Common myeloid progenitor, CD34-positive (primary cell): ENCODE measurements around the gene SMPD3.
A peak's percentile ranks its signal among the peaks of the same experiment; 100 is the strongest.

Experiments used
- CTCF ChIA-PET: fragments of 350-600 bp; sonication (Branson Sonifier 250); formaldehyde crosslinking; loops from one replicate; lab custom pipeline; 2021; ENCODE audit warnings: antibody characterized with exemption; lab: Charles Lee
- POLR2A ChIA-PET: fragments of 350-600 bp; sonication (Branson Sonifier 250); formaldehyde crosslinking; loops from one replicate; lab custom pipeline; 2021; ENCODE audit warnings: antibody characterized with exemption; lab: Charles Lee
- DNase-seq, 3 donors: peaks; one replicate each; pipeline versions ENCODE4 v3.0.0 to v3.0.0-alpha.2; 2013
- H3K27ac ChIP-seq, 2 experiments: 1 replicate in 1 of 2; 2 replicates in 1 of 2; pipeline ENCODE4 v1.7.0; 2013; ENCODE audit warnings: inconsistent platforms in 2 of 2, low read length in 2 of 2, mild to moderate bottlenecking in 2 of 2, low read depth in 1 of 2, moderate library complexity in 1 of 2; ENCODE audit not compliant: severe bottlenecking in 2 of 2, insufficient read depth in 1 of 2, poor library complexity in 1 of 2
- H3K27me3 ChIP-seq, 5 experiments: replicated peaks in 2 of 5; 1 replicate in 3 of 5; 2 replicates in 2 of 5; pipeline versions ENCODE4 v1.6.1 to v1.7.0; 2013; ENCODE audit warnings: low read length in 4 of 5, mild to moderate bottlenecking in 2 of 5, moderate library complexity in 2 of 5, inconsistent platforms in 1 of 5; ENCODE audit not compliant: insufficient read depth in 5 of 5, control insufficient read depth in 4 of 5
- H3K36me3 ChIP-seq, 4 experiments: 1 replicate in 2 of 4; 2 replicates in 2 of 4; pipeline versions ENCODE4 v1.6.1 to v1.7.0; 2013; ENCODE audit warnings: low read length in 3 of 4, control low read depth in 1 of 4, mild to moderate bottlenecking in 1 of 4; ENCODE audit not compliant: control insufficient read depth in 4 of 4, insufficient read depth in 4 of 4
- H3K4me1 ChIP-seq, 4 experiments: 1 replicate in 3 of 4; 2 replicates in 1 of 4; pipeline versions ENCODE4 v1.6.1 to v1.7.1; 2013; ENCODE audit warnings: low read length in 3 of 4, mild to moderate bottlenecking in 3 of 4, control low read depth in 1 of 4, inconsistent platforms in 1 of 4, moderate library complexity in 1 of 4; ENCODE audit not compliant: control insufficient read depth in 4 of 4, insufficient read depth in 4 of 4; ENCODE audit errors: control extremely low read depth in 1 of 4
- H3K4me3 ChIP-seq, 7 experiments: 1 replicate in 4 of 7; 2 replicates in 3 of 7; pipeline versions ENCODE4 v1.5.1 to v1.7.0; 2013; ENCODE audit warnings: mild to moderate bottlenecking in 7 of 7, low read length in 6 of 7, moderate library complexity in 6 of 7, inconsistent platforms in 2 of 7, low read depth in 2 of 7, control low read depth in 1 of 7; ENCODE audit not compliant: insufficient read depth in 4 of 7, control insufficient read depth in 1 of 7; ENCODE audit errors: extremely low read depth in 1 of 7
- H3K9me3 ChIP-seq, 5 experiments: 1 replicate in 4 of 5; 2 replicates in 1 of 5; pipeline versions ENCODE4 v1.6.1 to v1.7.1; 2013; ENCODE audit warnings: low read length in 4 of 5, mild to moderate bottlenecking in 2 of 5, inconsistent platforms in 1 of 5, low read depth in 1 of 5, moderate library complexity in 1 of 5; ENCODE audit not compliant: control insufficient read depth in 4 of 5, insufficient read depth in 2 of 5; ENCODE audit errors: control extremely low read depth in 1 of 5
- WGBS: methylation state at CpG from one replicate; pipeline ENCODE4 v1.1.5; 2013; ENCODE audit not compliant: insufficient coverage; 5-methylcytosine and 5-hydroxymethylcytosine counted together

SMPD3 gene

GRCh38 chr16:68339214-68339613, 109.1 kb downstream of the SMPD3 start:
- ChIA-PET CTCF (interaction anchor here (1.0 to 2.0 kb wide), 4 partner anchors 10 to 78 kb away, joined by 3 to 8 read pairs (median 5); no protein-coding TSS in a partner anchor), POLR2A (no interaction called here)
- Histone ChIP-seq H3K4me1 (peaks cover 0 to 3% (median 0%) of the 10 kb centered on the region in 4 experiments), H3K27ac (no peak overlapping the region), H3K9me3 (no peaks in the 10 kb centered on the region), H3K27me3 (no peaks in the 10 kb centered on the region), H3K4me3 (no peak overlapping the region), H3K36me3 (peaks cover 24 to 85% (median 63%) of the 10 kb centered on the region in 4 experiments)
- no peak for DNase-seq
- 93% methylated on average over 12 of the region's 13 CpGs for WGBS

DNA sequence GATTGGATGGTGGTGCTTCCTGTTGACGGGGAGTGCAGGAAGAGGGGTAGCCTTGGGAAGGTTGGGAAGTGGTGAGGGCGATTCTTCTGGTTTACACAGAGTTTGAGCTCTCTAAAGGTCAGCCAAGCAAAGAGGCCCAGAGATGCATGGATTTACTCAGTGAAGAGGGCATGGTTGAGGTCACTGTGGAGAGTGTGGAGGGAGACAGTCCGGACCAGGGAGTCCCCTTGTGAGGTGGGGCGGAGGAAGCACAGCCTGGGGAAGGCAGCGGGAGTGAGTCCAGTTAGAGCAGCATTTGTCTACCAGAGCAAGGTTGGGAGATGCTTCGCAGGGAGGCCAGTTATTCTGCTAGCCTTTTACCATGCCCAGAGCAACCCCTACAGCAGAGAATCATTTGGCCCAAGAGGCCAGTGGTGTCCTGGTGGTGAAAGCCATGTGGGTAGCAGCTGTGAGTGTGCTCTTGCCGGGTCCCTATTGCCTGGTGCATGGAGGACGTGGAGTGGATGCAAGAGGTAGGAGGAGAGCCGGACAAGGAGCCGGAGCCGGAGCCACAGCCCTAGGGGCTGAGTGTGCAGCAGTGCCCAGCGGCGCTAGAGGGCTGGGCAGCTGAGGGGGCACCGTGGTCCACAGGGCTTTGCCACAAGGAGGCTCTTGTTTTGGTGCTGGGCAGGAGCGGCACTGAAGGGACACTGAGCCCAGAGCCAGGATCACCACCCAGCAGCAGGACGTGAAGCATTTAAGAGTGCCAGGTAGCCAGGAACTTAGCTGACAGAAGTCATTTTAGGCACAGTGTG, 109.8 kb downstream of the SMPD3 start:
- Histone ChIP-seq H3K27ac (no peak overlapping the region), H3K36me3 (peaks cover 24 to 80% (median 60%) of the 10 kb centered on the region in 4 experiments), H3K27me3 (no peaks in the 10 kb centered on the region), H3K9me3 (no peaks in the 10 kb centered on the region), H3K4me3 (no peak overlapping the region), H3K4me1 (peaks cover 0 to 10% (median under 1%) of the 10 kb centered on the region in 4 experiments)
- POLR2A ChIA-PET, result no interaction called here
- 92% methylated on average over 13 of the region's 16 CpGs for WGBS
- CTCF ChIA-PET, result interaction anchor here (1.1 to 1.7 kb wide), 2 partner anchors 77 to 80 kb away, joined by 4 to 6 read pairs; no protein-coding TSS in a partner anchor
- DNase-seq, result no peak

DNA sequence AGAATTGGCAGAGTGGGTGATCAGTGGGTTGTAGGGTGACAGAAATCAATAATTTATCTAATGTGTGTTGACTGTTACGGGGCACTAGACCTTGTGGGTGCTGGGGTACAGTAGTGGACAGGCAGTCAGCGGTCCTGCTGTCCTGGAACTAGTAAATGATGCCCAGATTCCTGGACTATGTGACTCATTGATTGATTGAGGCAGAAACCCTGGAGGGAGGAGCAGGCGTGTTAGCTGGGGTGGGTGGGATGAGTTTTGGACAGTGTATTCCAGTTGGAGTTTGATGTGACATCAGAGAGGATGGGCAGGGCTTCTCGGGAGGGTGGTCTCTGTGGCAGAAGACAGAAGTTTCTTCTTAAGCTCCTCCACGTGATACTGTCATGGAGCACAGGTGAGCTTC, 113.1 kb downstream of the SMPD3 start:
- H3K27me3 ChIP-seq, result no peaks in the 10 kb centered on the region
- no peak for DNase-seq
- H3K36me3 ChIP-seq, result peaks cover 10 to 51% (median 38%) of the 10 kb centered on the region in 4 experiments
- POLR2A ChIA-PET, result no interaction called here
- H3K9me3 ChIP-seq, result no peaks in the 10 kb centered on the region
- H3K4me3 ChIP-seq, result no peak overlapping the region
- WGBS, result 100% methylated on average over 3 of the region's 5 CpGs
- CTCF ChIA-PET, result interaction anchor here (0.8 to 4.0 kb wide), 5 partner anchors 34 to 82 kb away, joined by 3 to 26 read pairs (median 3); partner anchors contain the start of gene SLC7A6
- no peak overlapping the region for H3K27ac ChIP-seq
- H3K4me1 ChIP-seq, result peaks cover 5 to 37% (median 24%) of the 10 kb centered on the region in 4 experiments

DNA sequence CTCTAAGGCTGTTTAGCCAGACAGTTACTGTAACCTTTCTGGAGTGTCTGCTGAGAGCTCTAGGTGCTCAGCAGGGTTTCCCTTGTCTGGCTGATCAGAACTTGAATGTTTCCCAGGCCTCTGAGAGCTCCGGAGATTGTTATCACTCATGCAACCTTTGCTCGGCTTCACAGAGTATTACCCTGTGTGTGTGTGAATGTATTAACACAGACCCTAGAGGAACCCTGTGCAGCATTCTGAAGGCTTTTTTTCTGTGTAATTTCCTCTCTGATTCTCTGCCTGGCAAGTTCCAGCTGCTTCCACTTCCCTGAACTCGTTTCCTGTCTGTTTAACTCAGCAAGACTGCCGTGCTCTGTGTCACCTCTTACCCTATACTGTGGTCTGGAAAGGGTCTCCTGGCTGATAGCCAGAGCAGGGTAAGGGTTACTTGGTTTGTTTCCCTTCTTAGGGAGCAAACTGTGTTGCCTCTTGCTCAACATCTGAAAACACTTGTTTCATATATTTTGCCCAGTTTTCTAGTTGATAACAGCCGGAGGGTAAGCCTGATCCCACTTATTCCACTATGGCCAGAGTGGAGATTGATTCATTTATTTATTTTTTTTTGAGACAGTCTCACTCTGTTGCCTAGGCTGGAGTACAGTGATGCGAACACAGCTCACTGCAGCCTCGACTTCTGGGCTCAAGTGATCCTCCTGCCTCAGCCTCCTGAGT, 115.7 kb downstream of the SMPD3 start:
- 18% methylated on average over 5 of the region's 7 CpGs for WGBS
- peaks cover 6 to 37% (median 17%) of the 10 kb centered on the region in 4 experiments for H3K36me3 ChIP-seq
- ChIA-PET POLR2A (interaction anchor here (0.7 to 1.5 kb wide), 3 partner anchors 48 to 348 kb away, joined by 3 to 4 read pairs (median 4); partner anchors contain the start of gene PLA2G15), CTCF (interaction anchor here (0.8 to 4.0 kb wide), 7 partner anchors 18 to 91 kb away, joined by 3 to 26 read pairs (median 4); partner anchors contain the start of gene SLC7A6)
- H3K4me3 ChIP-seq, result peak overlapping the region in 3 of 7 experiments; percentile 26 to 43 (median 42)
- peak; percentile 73 to 94 (median 92) for DNase-seq
- peaks cover 5 to 41% (median 25%) of the 10 kb centered on the region in 4 experiments for H3K4me1 ChIP-seq
- H3K27ac ChIP-seq, result peak overlapping the region in 1 of 2 experiments; percentile 40
- no peaks in the 10 kb centered on the region for H3K27me3 ChIP-seq
- H3K9me3 ChIP-seq, result no peaks in the 10 kb centered on the region

GRCh38 chr16:68331879-68332410, 116.4 kb downstream of the SMPD3 start:
- peaks cover 5 to 41% (median 25%) of the 10 kb centered on the region in 4 experiments for H3K4me1 ChIP-seq
- POLR2A ChIA-PET, result interaction anchor here (0.7 to 1.5 kb wide), 3 partner anchors 47 to 347 kb away, joined by 3 to 4 read pairs (median 4); partner anchors contain the start of gene PLA2G15
- no peaks in the 10 kb centered on the region for H3K27me3 ChIP-seq
- 26% methylated on average over 4 of the region's 4 CpGs for WGBS
- CTCF ChIA-PET, result interaction anchor here (0.8 to 4.0 kb wide), 7 partner anchors 17 to 91 kb away, joined by 3 to 26 read pairs (median 4); partner anchors contain the start of gene SLC7A6
- H3K9me3 ChIP-seq, result no peaks in the 10 kb centered on the region
- peak overlapping the region in 3 of 7 experiments; percentile 26 to 43 (median 42) for H3K4me3 ChIP-seq
- H3K36me3 ChIP-seq, result peaks cover 5 to 31% (median 15%) of the 10 kb centered on the region in 4 experiments
- H3K27ac ChIP-seq, result peak overlapping the region in 1 of 2 experiments; percentile 40
- DNase-seq, result no peak

- peaks cover 5 to 35% (median 25%) of the 10 kb centered on the region in 4 experiments for H3K4me1 ChIP-seq
- no peak for DNase-seq
- H3K27me3 ChIP-seq, result no peaks in the 10 kb centered on the region
- H3K4me3 ChIP-seq, result no peak overlapping the region
- POLR2A ChIA-PET, result interaction anchor here (2.2 kb wide), 1 partner anchor 65 kb away, joined by 9 read pairs; the partner anchor contains the start of gene SLC7A6
- CTCF ChIA-PET, result interaction anchor here (0.8 to 12.4 kb wide), 28 partner anchors 9 to 212 kb away, joined by 3 to 262 read pairs (median 6); partner anchors contain the start of genes ESRP2, PLA2G15, PRMT7 and SLC7A6
- H3K9me3 ChIP-seq, result no peaks in the 10 kb centered on the region
- no peak overlapping the region for H3K27ac ChIP-seq
- peaks cover 7 to 40% (median 22%) of the 10 kb centered on the region in 4 experiments for H3K36me3 ChIP-seq
- 40% methylated on average over 3 of the region's 3 CpGs for WGBS
Observed at GRCh38 chr16:68328860-68329390, 119.4 kb downstream of the SMPD3 start.
